GM12878 (cell line): Measurements from ENCODE around the gene MLNR. TPM values are rescaled to one million over a fixed set of nuclear protein-coding genes. Genes with fewer than 3 reads are reported as not detected.
A peak's percentile ranks its signal among the peaks of the same experiment; 100 is the strongest.

Experiments
- ATAC-seq: fragments of 200-7000 bp; cut with Tn5 transposase; 3 replicates; pipeline ENCODE4 v1.9.1; 2020; ENCODE audit warnings: mild to moderate bottlenecking, moderate library complexity
- BruUV-seq: library from RNA; stranded (reverse); fragments of 400-500 nt; replicated peaks from 2 replicates; lab custom pipeline; 2021; lab: Mats Ljungman, UMichigan
- CTCF ChIA-PET: fragments of 300-600 bp; sonication (Branson Sonifier 250); formaldehyde crosslinking; extraction: SDS; loops from one replicate; lab custom pipeline; 2021; ENCODE audit warnings: inconsistent platforms; lab: Yijun Ruan, JAX
- POLR2A ChIA-PET: fragments of 350-600 bp; formaldehyde crosslinking; extraction: SDS; loops from one replicate; lab custom pipeline; 2021; ENCODE audit warnings: inconsistent platforms; lab: Charles Lee
- RAD21 ChIA-PET: fragments of 300-600 bp; sonication (Branson Sonifier 250); formaldehyde crosslinking; loops from one replicate; lab custom pipeline; 2023; ENCODE audit warnings: antibody characterized with exemption; ENCODE audit not compliant: unreplicated experiment; lab: Charles Lee
- SMC1A ChIA-PET: fragments of 300-600 bp; sonication (Branson Sonifier 250); formaldehyde crosslinking; loops from one replicate; lab custom pipeline; 2023; ENCODE audit not compliant: unreplicated experiment, uncharacterized antibody; lab: Charles Lee
- DNase-seq: peaks from one replicate; pipeline ENCODE4 v3.0.0-alpha.2; 2011; ENCODE audit warnings: low read depth, low spot score
- FAIRE-seq: peaks from 3 replicates; lab custom pipeline; 2011; peaks lifted over from hg19 to GRCh38; lab: Jason Lieb, UNC
- H2AFZ ChIP-seq: 2 replicates; pipeline ENCODE4 v1.6.0; 2011; ENCODE audit warnings: low read depth, low read length, control low read depth; ENCODE audit not compliant: control insufficient read depth
- H3K27ac ChIP-seq: 2 replicates; pipeline ENCODE4 v1.5.1; 2011; ENCODE audit warnings: control low read depth; ENCODE audit not compliant: control insufficient read depth, insufficient read depth
- H3K27me3 ChIP-seq, 2 experiments: replicated peaks in 1 of 2; 2 replicates each; pipeline versions ENCODE4 v1.6.0 to v1.6.1; 2011; ENCODE audit warnings: low read length in 1 of 2; ENCODE audit not compliant: control insufficient read depth in 2 of 2, insufficient read depth in 2 of 2
- H3K36me3 ChIP-seq, 2 experiments: 2 replicates each; pipeline ENCODE4 v1.5.1; 2011; ENCODE audit warnings: low read length in 1 of 2; ENCODE audit not compliant: control insufficient read depth in 2 of 2, insufficient read depth in 2 of 2
- H3K4me1 ChIP-seq: 2 replicates; pipeline ENCODE4 v1.6.1; 2011; ENCODE audit warnings: mild to moderate bottlenecking, low read length, moderate library complexity, mixed read lengths; ENCODE audit not compliant: control insufficient read depth, insufficient read depth
- H3K4me2 ChIP-seq: 2 replicates; pipeline ENCODE4 v1.6.0; 2011; ENCODE audit warnings: control low read depth; ENCODE audit not compliant: control insufficient read depth, insufficient read depth
- H3K4me3 ChIP-seq: fragments of 200-600 bp; sonication (generic); 2 replicates; pipeline ENCODE4 v1.5.1; 2016
- H3K79me2 ChIP-seq: 2 replicates; pipeline ENCODE4 v1.6.0; 2011; ENCODE audit warnings: low read length; ENCODE audit not compliant: control insufficient read depth, insufficient read depth
- H3K9ac ChIP-seq: 2 replicates; pipeline ENCODE4 v1.8.0; 2011; ENCODE audit warnings: low read length, control low read depth, mixed read lengths; ENCODE audit not compliant: control insufficient read depth, insufficient read depth
- H3K9me3 ChIP-seq: replicated peaks from 3 replicates; pipeline ENCODE4 v1.5.1; 2011; ENCODE audit warnings: mild to moderate bottlenecking, low read length; ENCODE audit not compliant: control insufficient read depth, insufficient read depth
- H4K20me1 ChIP-seq: 2 replicates; pipeline ENCODE4 v1.6.0; 2011; ENCODE audit not compliant: control insufficient read depth, insufficient read depth
- EP300 ChIP-seq, 2 experiments: fragments of 150-350 bp in 1 of 2; IDR thresholded peaks; 2 replicates each; pipeline ENCODE4 v1.6.1; 2011 to 2012; ENCODE audit warnings: low read depth in 2 of 2, low read length in 2 of 2, borderline replicate concordance in 1 of 2, improper control_type of control experiment in 1 of 2, inconsistent platforms in 1 of 2; ENCODE audit not compliant: control insufficient read depth in 1 of 2
- KDM1A ChIP-seq: fragments of 200-600 bp; sonication (generic); IDR thresholded peaks from 2 replicates; pipeline ENCODE4 v1.6.1; 2016; ENCODE audit warnings: borderline replicate concordance
- PBX3 ChIP-seq: IDR thresholded peaks from 2 replicates; pipeline ENCODE4 v1.6.1; 2011; ENCODE audit warnings: mild to moderate bottlenecking, low read depth, low read length, moderate library complexity; ENCODE audit not compliant: insufficient replicate concordance
- RAD21 ChIP-seq: IDR thresholded peaks from 2 replicates; pipeline ENCODE4 v1.6.1; 2011; ENCODE audit warnings: mild to moderate bottlenecking, low read depth, low read length, moderate library complexity; ENCODE audit not compliant: insufficient read depth
- RB1 ChIP-seq: fragments of 450-650 bp; formaldehyde crosslinking; IDR thresholded peaks from 2 replicates; pipeline ENCODE4 v1.6.1; 2017; ENCODE audit warnings: mild to moderate bottlenecking, borderline replicate concordance
- STAT3 ChIP-seq: IDR thresholded peaks from 2 replicates; pipeline ENCODE4 v1.6.1; 2011; ENCODE audit warnings: low read depth, low read length, improper control_type of control experiment
- TAF1 ChIP-seq: IDR thresholded peaks from 2 replicates; pipeline ENCODE4 v1.6.1; 2011; ENCODE audit warnings: mild to moderate bottlenecking, low read depth, low read length, borderline replicate concordance
- ZNF384 ChIP-seq: IDR thresholded peaks from 2 replicates; pipeline ENCODE4 v1.6.1; 2012; ENCODE audit warnings: low read depth, mild to moderate bottlenecking, low read length, improper control_type of control experiment, borderline replicate concordance
- WGBS: methylation state at CpG from one replicate; pipeline ENCODE4 v1.1.6; 2016; ENCODE audit warnings: low lambda C conversion rate; ENCODE audit not compliant: insufficient replicate concordance, insufficient coverage; ENCODE audit errors: missing lambda C conversion rate; 5-methylcytosine and 5-hydroxymethylcytosine counted together
- in situ Hi-C: fragments of 300-500 bp; cut with MboI; formaldehyde crosslinking; loops from 9 replicates; pipeline ENCODE4 v1.14.3; 2018; ENCODE audit warnings: mixed read lengths
- intact Hi-C: fragments of 100-400 bp; cut with micrococcal nuclease; formaldehyde crosslinking; loops from one replicate; pipeline ENCODE4 v1.14.2; 2022; ENCODE audit not compliant: unreplicated experiment
- polyA plus RNA-seq, 11 experiments: library from polyadenylated mRNA; depleted of rRNA in 4 of 11; unstranded in 6 of 11; stranded (reverse) in 5 of 11; fragments of >200 nt; fragmentation: Nextera tagmentation in 4 of 11; fragmentation: Illumina TruSeq in 1 of 11; extraction: Ambion mirVana in 4 of 11; extraction: Trizol in 1 of 11; gene quantifications; 1 replicate in 1 of 11; 2 replicates in 10 of 11; pipeline versions ENCODE4 v1.2.1 to v1.2.3, GENCODE V29; 2011 to 2016; ENCODE audit warnings: inconsistent platforms in 2 of 11, missing spikeins in 2 of 11, low read depth in 1 of 11
- total RNA-seq, 4 experiments: library from RNA; depleted of rRNA in 3 of 4; stranded (reverse); fragments of >200 nt in 3 of 4; fragmentation: Illumina TruSeq in 1 of 4; extraction: Trizol in 1 of 4; gene quantifications; 2 replicates each; pipeline versions ENCODE4 v1.2.1 to v1.2.3, GENCODE V29; 2013 to 2021
- TF ChIP-seq, protein P1 (sequence below): fragments of 450-650 bp; IDR thresholded peaks from 2 replicates; pipeline ENCODE4 v1.6.1; 2017; ENCODE audit warnings: mild to moderate bottlenecking, moderate library complexity

The MLNR gene
- total and polyA plus RNA-seq, 10 of the 15 experiments (the other 5 are each of a cell fraction or from before 2014, with no cell fraction given) = not detected

- no peaks in the 10 kb centered on the region for H4K20me1 ChIP-seq
- H3K9me3 ChIP-seq = no peaks in the 10 kb centered on the region; the same call in 2 of the 3 replicates
- H2AFZ ChIP-seq = no peak overlapping the region
- RAD21 ChIA-PET = interaction anchor here (1.1 kb wide), 1 partner anchor 126 kb away, joined by 4 read pairs; no protein-coding TSS in a partner anchor
- TF ChIP-seq KDM1A (no peak), PBX3 (no peak), STAT3 (no peak), RB1 (no peak), TAF1 (no peak), RAD21 (peak; percentile 1; the same call in 1 of the 2 replicates), ZNF384 (no peak), EP300 (IDR thresholded peaks at IDR 0.05; ENCODE audit: borderline replicate concordance in 1 of 2, control insufficient read depth in 1 of 2, low read depth in 2 of 2, low read length in 2 of 2) (no peak)
- TF ChIP-seq, protein P1, sequence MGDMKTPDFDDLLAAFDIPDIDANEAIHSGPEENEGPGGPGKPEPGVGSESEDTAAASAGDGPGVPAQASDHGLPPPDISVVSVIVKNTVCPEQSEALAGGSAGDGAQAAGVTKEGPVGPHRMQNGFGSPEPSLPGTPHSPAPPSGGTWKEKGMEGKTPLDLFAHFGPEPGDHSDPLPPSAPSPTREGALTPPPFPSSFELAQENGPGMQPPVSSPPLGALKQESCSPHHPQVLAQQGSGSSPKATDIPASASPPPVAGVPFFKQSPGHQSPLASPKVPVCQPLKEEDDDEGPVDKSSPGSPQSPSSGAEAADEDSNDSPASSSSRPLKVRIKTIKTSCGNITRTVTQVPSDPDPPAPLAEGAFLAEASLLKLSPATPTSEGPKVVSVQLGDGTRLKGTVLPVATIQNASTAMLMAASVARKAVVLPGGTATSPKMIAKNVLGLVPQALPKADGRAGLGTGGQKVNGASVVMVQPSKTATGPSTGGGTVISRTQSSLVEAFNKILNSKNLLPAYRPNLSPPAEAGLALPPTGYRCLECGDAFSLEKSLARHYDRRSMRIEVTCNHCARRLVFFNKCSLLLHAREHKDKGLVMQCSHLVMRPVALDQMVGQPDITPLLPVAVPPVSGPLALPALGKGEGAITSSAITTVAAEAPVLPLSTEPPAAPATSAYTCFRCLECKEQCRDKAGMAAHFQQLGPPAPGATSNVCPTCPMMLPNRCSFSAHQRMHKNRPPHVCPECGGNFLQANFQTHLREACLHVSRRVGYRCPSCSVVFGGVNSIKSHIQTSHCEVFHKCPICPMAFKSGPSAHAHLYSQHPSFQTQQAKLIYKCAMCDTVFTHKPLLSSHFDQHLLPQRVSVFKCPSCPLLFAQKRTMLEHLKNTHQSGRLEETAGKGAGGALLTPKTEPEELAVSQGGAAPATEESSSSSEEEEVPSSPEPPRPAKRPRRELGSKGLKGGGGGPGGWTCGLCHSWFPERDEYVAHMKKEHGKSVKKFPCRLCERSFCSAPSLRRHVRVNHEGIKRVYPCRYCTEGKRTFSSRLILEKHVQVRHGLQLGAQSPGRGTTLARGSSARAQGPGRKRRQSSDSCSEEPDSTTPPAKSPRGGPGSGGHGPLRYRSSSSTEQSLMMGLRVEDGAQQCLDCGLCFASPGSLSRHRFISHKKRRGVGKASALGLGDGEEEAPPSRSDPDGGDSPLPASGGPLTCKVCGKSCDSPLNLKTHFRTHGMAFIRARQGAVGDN = no peak
- no peak for DNase-seq
- H3K79me2 ChIP-seq = no peaks in the 10 kb centered on the region
- peaks cover 0 to 3% of the 10 kb centered on the region in 2 experiments; a peak in 3 of 4 replicates for H3K27me3 ChIP-seq
- no peak for ATAC-seq
- no peak overlapping the region for H3K4me3 ChIP-seq
- CTCF ChIA-PET = no interaction called here
- H3K36me3 ChIP-seq = no peaks in the 10 kb centered on the region
- FAIRE-seq = no peak
- SMC1A ChIA-PET = interaction anchor here (1.2 kb wide), 1 partner anchor 12 kb away, joined by 3 read pairs; no protein-coding TSS in a partner anchor
- H3K4me2 ChIP-seq = no peak overlapping the region
- no TSS peak for BruUV-seq
- H3K27ac ChIP-seq = no peak overlapping the region
- intact Hi-C loops = no loop called here
- H3K4me1 ChIP-seq = no peaks in the 10 kb centered on the region
- POLR2A ChIA-PET = no interaction called here
- no peak overlapping the region for H3K9ac ChIP-seq
- in situ Hi-C loops = no loop called here
- WGBS = 1% methylated on average over 4 of the region's 5 CpGs
These were observed 5.3 kb downstream of the MLNR start for GRCh38 chr13:49225223-49226042.
